GM23338 (cell line): ENCODE measurements around the gene FNDC8. TPM values are rescaled to one million over a fixed set of nuclear protein-coding genes. Genes with fewer than 3 reads are reported as not detected.

ENCODE experiments used
- ATAC-seq: fragments of 200-7000 bp; cut with Tn5 transposase; 3 replicates; pipeline ENCODE4 v1.9.1; 2020
- DNase-seq: peaks from one replicate; pipeline ENCODE4 v3.0.0-alpha.2; 2015; ENCODE audit warnings: low spot score
- H2AFZ ChIP-seq: fragments of 200-600 bp; sonication (generic); 2 replicates; pipeline ENCODE4 v1.8.0; 2016; ENCODE audit warnings: antibody characterized with exemption, mild to moderate bottlenecking, moderate library complexity
- H3F3A ChIP-seq: fragments of 200-600 bp; sonication (generic); replicated peaks from 2 replicates; pipeline ENCODE4 v1.8.0; 2017; ENCODE audit warnings: antibody characterized with exemption, mixed run types, low read depth
- H3K27ac ChIP-seq: fragments of 200-600 bp; sonication (generic); 2 replicates; pipeline ENCODE4 v1.6.1; 2016; ENCODE audit warnings: low read depth
- H3K27me3 ChIP-seq: fragments of 200-600 bp; sonication (generic); 2 replicates; pipeline ENCODE4 v1.8.0; 2016; ENCODE audit warnings: mild to moderate bottlenecking, mixed run types, moderate library complexity; ENCODE audit not compliant: insufficient read depth
- H3K36me3 ChIP-seq: fragments of 200-600 bp; sonication (generic); 2 replicates; pipeline ENCODE4 v1.8.0; 2016; ENCODE audit warnings: mild to moderate bottlenecking; ENCODE audit not compliant: insufficient read depth
- H3K4me1 ChIP-seq: fragments of 200-600 bp; sonication (generic); 2 replicates; pipeline ENCODE4 v1.8.0; 2016; ENCODE audit warnings: mild to moderate bottlenecking, moderate library complexity; ENCODE audit not compliant: insufficient read depth
- H3K4me2 ChIP-seq: fragments of 200-600 bp; sonication (generic); 2 replicates; pipeline ENCODE4 v1.7.1; 2017; ENCODE audit warnings: mixed run types
- H3K4me3 ChIP-seq: fragments of 200-600 bp; sonication (generic); 2 replicates; pipeline ENCODE4 v1.6.1; 2016; ENCODE audit warnings: mixed run types
- H3K79me2 ChIP-seq: fragments of 200-600 bp; sonication (generic); replicated peaks from 2 replicates; pipeline ENCODE4 v1.8.0; 2017; ENCODE audit warnings: mild to moderate bottlenecking; ENCODE audit not compliant: insufficient read depth
- H3K9me2 ChIP-seq: fragments of 200-600 bp; sonication (generic); 2 replicates; pipeline ENCODE4 v1.8.0; 2017; ENCODE audit not compliant: insufficient read depth
- H4K20me1 ChIP-seq: fragments of 200-600 bp; sonication (generic); replicated peaks from 2 replicates; pipeline ENCODE4 v1.8.0; 2017; ENCODE audit warnings: mild to moderate bottlenecking; ENCODE audit not compliant: insufficient read depth
- H3K27ac Mint-ChIP-seq: 2 replicates; pipeline ENCODE4 v1.8.0; 2020; ENCODE audit warnings: inconsistent platforms, mild to moderate bottlenecking, moderate library complexity, mixed read lengths
- H3K27me3 Mint-ChIP-seq: 3 replicates; pipeline ENCODE4 v1.8.0; 2022; ENCODE audit warnings: low read depth, mild to moderate bottlenecking, moderate library complexity, mixed read lengths, inconsistent platforms; ENCODE audit not compliant: insufficient read depth, poor library complexity
- H3K36me3 Mint-ChIP-seq: 3 replicates; pipeline ENCODE4 v1.8.0; 2021; ENCODE audit warnings: low read depth, mild to moderate bottlenecking, inconsistent platforms, moderate library complexity, mixed read lengths
- H3K4me1 Mint-ChIP-seq: 3 replicates; pipeline ENCODE4 v1.8.0; 2020; ENCODE audit warnings: mild to moderate bottlenecking, inconsistent platforms, mixed read lengths
- H3K4me3 Mint-ChIP-seq: 3 replicates; pipeline ENCODE4 v1.8.0; 2021; ENCODE audit warnings: moderate library complexity, mild to moderate bottlenecking, inconsistent platforms, mixed read lengths
- H3K9me3 Mint-ChIP-seq: 3 replicates; pipeline ENCODE4 v1.8.0; 2020; ENCODE audit warnings: moderate library complexity, mild to moderate bottlenecking, inconsistent platforms, mixed read lengths
- ETS1 ChIP-seq: IDR thresholded peaks from 2 replicates; pipeline ENCODE4 v1.6.1; 2016; ENCODE audit warnings: antibody characterized with exemption
- NANOG ChIP-seq: IDR thresholded peaks from 2 replicates; pipeline ENCODE4 v1.6.1; 2016; ENCODE audit warnings: antibody characterized with exemption, borderline replicate concordance
- REST ChIP-seq: IDR thresholded peaks from one replicate; pipeline ENCODE4 v1.6.1; 2018; ENCODE audit warnings: antibody characterized with exemption; ENCODE audit not compliant: unreplicated experiment
- STAT1 ChIP-seq: IDR thresholded peaks from one replicate; pipeline ENCODE4 v1.6.1; 2016; ENCODE audit warnings: antibody characterized with exemption; ENCODE audit not compliant: unreplicated experiment
- ZNF114 ChIP-seq: fragments of 250-450 bp; sonication (Bioruptor Pico); IDR thresholded peaks from 2 replicates; pipeline ENCODE4 v1.5.0; 2020; ENCODE audit warnings: mild to moderate bottlenecking, moderate library complexity
- ZNF462 ChIP-seq: fragments of 250-450 bp; sonication (Bioruptor Pico); IDR thresholded peaks from 2 replicates; pipeline ENCODE4 v1.5.0; 2020; ENCODE audit warnings: mild to moderate bottlenecking, moderate library complexity
- polyA plus RNA-seq: library from polyadenylated mRNA; unstranded; fragments of >200 nt; fragmentation: Nextera tagmentation; extraction: Ambion mirVana; gene quantifications from 2 replicates; pipeline ENCODE4 v1.2.1, GENCODE V29; 2016
- total RNA-seq: library from RNA; depleted of rRNA; stranded (reverse); fragments of >200 nt; shearing (Covaris generic); gene quantifications from 2 replicates; pipeline ENCODE4 v1.2.3, GENCODE V29; 2014

The FNDC8 gene
- total and polyA plus RNA-seq, 2 experiments from 2014 or later = not detected

- no peak for TF ChIP-seq ZNF462 (CRISPR knock-in tag)
- no peak for TF ChIP-seq ETS1
- TF ChIP-seq ZNF114 = no peak
- no peak for TF ChIP-seq NANOG
These were observed 33.8 kb downstream of the FNDC8 start (continued) for GRCh38 chr17:35155246-35155645.

- no peak for DNase-seq
- ATAC-seq = no peak
- TF ChIP-seq REST (no peak), STAT1 (no peak), ETS1 (no peak)
These were observed 38.5 kb downstream of the FNDC8 start for GRCh38 chr17:35159940-35160339.

More at GRCh38 chr17:35159940-35160339, 38.5 kb downstream of the FNDC8 start:
- Mint-ChIP-seq H3K9me3 (no peaks in the 10 kb centered on the region), H3K4me1 (peaks cover 7% of the 10 kb centered on the region), H3K27ac (no peak overlapping the region; the same call in 1 of the 2 replicates), H3K27me3 (peaks cover 1% of the 10 kb centered on the region), H3K4me3 (no peak overlapping the region), H3K36me3 (no peaks in the 10 kb centered on the region)
- Histone ChIP-seq H3K79me2 (no peaks in the 10 kb centered on the region), H4K20me1 (no peaks in the 10 kb centered on the region), H3K27me3 (no peaks in the 10 kb centered on the region), H3F3A (no peaks in the 10 kb centered on the region), H3K27ac (no peak overlapping the region), H3K4me3 (no peak overlapping the region), H3K4me2 (no peak overlapping the region), H3K36me3 (no peaks in the 10 kb centered on the region), H3K9me2 (0 out of 2 replicates have a peak, but pooled peaks cover 3% of the 10 kb centered on the region), H2AFZ (no peak overlapping the region), H3K4me1 (peaks cover 3% of the 10 kb centered on the region; the same call in 1 of the 2 replicates)
